Ovary (tissue), 3 donors: ENCODE data around the gene KRT222.

ENCODE experiments used
- POLR2A ChIP-seq: fragments of 450-650 bp; IDR thresholded peaks from one replicate; pipeline ENCODE4 v1.6.1; 2017; ENCODE audit warnings: antibody characterized with exemption, mild to moderate bottlenecking, moderate library complexity
- TF ChIP-seq, protein P1 (sequence below), 3 donors: fragments of 450-650 bp in 2 of 3; fragments of 200-600 bp in 1 of 3; IDR thresholded peaks; one replicate each; pipeline versions ENCODE4 v1.5.1 to v1.8.0; 2016 to 2022; ENCODE audit warnings: antibody characterized with exemption in 3 of 3, mild to moderate bottlenecking in 1 of 3
- donor health status: DM: no; HTN: no; CAD: no.

DNA sequence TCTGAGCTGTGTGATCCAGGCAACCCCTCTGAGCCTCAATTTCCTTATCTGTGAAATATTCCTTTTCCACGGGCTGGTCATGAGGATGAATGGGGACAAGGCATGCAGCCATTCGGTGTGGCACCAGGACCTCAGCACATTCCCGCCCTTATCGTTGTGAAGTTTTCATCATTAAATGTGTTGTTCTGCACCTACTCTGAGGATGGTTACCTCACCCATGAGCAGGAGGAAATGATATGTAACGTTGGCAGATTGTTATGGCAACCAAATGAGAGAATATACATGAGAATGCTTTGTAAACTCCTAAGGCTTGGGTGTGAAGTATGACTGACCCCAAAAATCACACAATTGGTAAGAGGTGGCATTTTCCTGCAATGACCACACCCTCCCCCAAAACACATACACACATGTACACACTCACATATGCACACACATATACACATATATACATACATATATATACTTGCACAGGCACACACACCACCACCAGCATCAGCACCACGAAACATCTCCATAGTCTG, 56.9 kb downstream of the KRT222 start:
- TF ChIP-seq, protein P1, sequence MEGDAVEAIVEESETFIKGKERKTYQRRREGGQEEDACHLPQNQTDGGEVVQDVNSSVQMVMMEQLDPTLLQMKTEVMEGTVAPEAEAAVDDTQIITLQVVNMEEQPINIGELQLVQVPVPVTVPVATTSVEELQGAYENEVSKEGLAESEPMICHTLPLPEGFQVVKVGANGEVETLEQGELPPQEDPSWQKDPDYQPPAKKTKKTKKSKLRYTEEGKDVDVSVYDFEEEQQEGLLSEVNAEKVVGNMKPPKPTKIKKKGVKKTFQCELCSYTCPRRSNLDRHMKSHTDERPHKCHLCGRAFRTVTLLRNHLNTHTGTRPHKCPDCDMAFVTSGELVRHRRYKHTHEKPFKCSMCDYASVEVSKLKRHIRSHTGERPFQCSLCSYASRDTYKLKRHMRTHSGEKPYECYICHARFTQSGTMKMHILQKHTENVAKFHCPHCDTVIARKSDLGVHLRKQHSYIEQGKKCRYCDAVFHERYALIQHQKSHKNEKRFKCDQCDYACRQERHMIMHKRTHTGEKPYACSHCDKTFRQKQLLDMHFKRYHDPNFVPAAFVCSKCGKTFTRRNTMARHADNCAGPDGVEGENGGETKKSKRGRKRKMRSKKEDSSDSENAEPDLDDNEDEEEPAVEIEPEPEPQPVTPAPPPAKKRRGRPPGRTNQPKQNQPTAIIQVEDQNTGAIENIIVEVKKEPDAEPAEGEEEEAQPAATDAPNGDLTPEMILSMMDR (IDR thresholded peaks at IDR 0.05) = no peak
- no peak for TF ChIP-seq POLR2A
